Panc1 (cell line): ENCODE data around the gene NINL. TPM values are rescaled to one million over a fixed set of nuclear protein-coding genes. Genes with fewer than 3 reads are reported as not detected.

Experiments used
- ATAC-seq: fragments of 200-7000 bp; cut with Tn5 transposase; 2 replicates; pipeline ENCODE4 v1.9.1; 2020; ENCODE audit warnings: mild to moderate bottlenecking, moderate library complexity
- BruUV-seq: library from RNA; stranded (reverse); fragments of 400-500 nt; replicated peaks from 2 replicates; lab custom pipeline; 2021; lab: Mats Ljungman, UMichigan
- CTCF ChIA-PET: fragments of 300-600 bp; sonication (Branson Sonifier 250); formaldehyde crosslinking; loops from one replicate; lab custom pipeline; 2022; ENCODE audit warnings: antibody characterized with exemption; lab: Charles Lee
- POLR2A ChIA-PET: fragments of 300-600 bp; sonication (Branson Sonifier 250); formaldehyde crosslinking; loops from one replicate; lab custom pipeline; 2022; ENCODE audit warnings: antibody characterized with exemption; lab: Charles Lee
- DNase-seq: peaks from one replicate; pipeline ENCODE4 v3.0.0-alpha.2; 2010; ENCODE audit warnings: low read depth, low spot score
- H3K27ac ChIP-seq: 2 replicates; pipeline ENCODE4 v1.5.1; 2011; ENCODE audit warnings: mild to moderate bottlenecking, low read length, inconsistent platforms
- H3K27me3 ChIP-seq: fragments of 200-500 bp; sonication (Bioruptor generic); 2 replicates; pipeline ENCODE4 v1.6.0; 2014; ENCODE audit warnings: low read length, inconsistent platforms; ENCODE audit not compliant: control insufficient read depth, insufficient read depth
- H3K36me3 ChIP-seq: fragments of 200-500 bp; sonication (Bioruptor generic); 2 replicates; pipeline ENCODE4 v1.5.1; 2014; ENCODE audit warnings: inconsistent platforms, mild to moderate bottlenecking, low read length, moderate library complexity; ENCODE audit not compliant: control insufficient read depth, insufficient read depth
- H3K4me1 ChIP-seq: 2 replicates; pipeline ENCODE4 v1.5.1; 2011; ENCODE audit warnings: inconsistent platforms, mild to moderate bottlenecking, low read length, moderate library complexity; ENCODE audit not compliant: control insufficient read depth, insufficient read depth
- H3K4me3 ChIP-seq, 2 experiments: 2 replicates each; pipeline ENCODE4 v1.5.1; 2011 to 2012; ENCODE audit warnings: low read depth in 2 of 2, low read length in 2 of 2, mild to moderate bottlenecking in 2 of 2, inconsistent platforms in 1 of 2, moderate library complexity in 1 of 2
- H3K9me3 ChIP-seq: fragments of 200-500 bp; sonication (Bioruptor generic); 2 replicates; pipeline ENCODE4 v1.5.1; 2014; ENCODE audit warnings: low read depth, mild to moderate bottlenecking, inconsistent platforms, low read length, moderate library complexity; ENCODE audit not compliant: control insufficient read depth, insufficient read depth
- CTCF ChIP-seq: fragments of 450-650 bp; IDR thresholded peaks from 2 replicates; pipeline ENCODE4 v1.5.1; 2017; ENCODE audit warnings: mild to moderate bottlenecking
- POLR2AphosphoS5 ChIP-seq: IDR thresholded peaks from 2 replicates; pipeline ENCODE4 v1.6.1; 2012; ENCODE audit warnings: mild to moderate bottlenecking, low read depth, low read length, moderate library complexity
- REST ChIP-seq, 2 experiments: IDR thresholded peaks; 2 replicates each; pipeline ENCODE4 v1.6.1; 2011 to 2012; ENCODE audit warnings: low read depth in 2 of 2, control low read depth in 1 of 2, low read length in 1 of 2, mild to moderate bottlenecking in 1 of 2, moderate library complexity in 1 of 2; ENCODE audit not compliant: insufficient read depth in 1 of 2
- SIN3A ChIP-seq: IDR thresholded peaks from 2 replicates; pipeline ENCODE4 v1.6.1; 2012; ENCODE audit warnings: low read depth, mild to moderate bottlenecking, low read length, moderate library complexity, borderline replicate concordance; ENCODE audit not compliant: insufficient read depth
- TCF7L2 ChIP-seq: IDR thresholded peaks from 2 replicates; pipeline ENCODE4 v1.6.1; 2011; ENCODE audit warnings: mild to moderate bottlenecking, low read depth, low read length, inconsistent platforms
- in situ Hi-C: cut with HindIII; loops from 2 replicates; pipeline ENCODE4 v1.10.0; 2016; ENCODE audit warnings: low sequenced_read_pairs, low pct_unique_long_range_greater_than_20kb
- intact Hi-C: fragments of 100-400 bp; cut with micrococcal nuclease; formaldehyde crosslinking; loops from one replicate; pipeline ENCODE4 v1.10.0; 2022; ENCODE audit not compliant: unreplicated experiment
- total RNA-seq: library from RNA; stranded (reverse); gene quantifications from one replicate; pipeline ENCODE4 v1.2.1, GENCODE V29; 2021; ENCODE audit not compliant: unreplicated experiment

The NINL gene
- total RNA-seq, 1 experiment from 2014 or later, result 25.0 TPM

- H3K9me3 ChIP-seq, result no peaks in the 10 kb centered on the region
- H3K27ac ChIP-seq, result peak overlapping the region; percentile 100
- CTCF ChIA-PET, result no interaction called here
- no peaks in the 10 kb centered on the region for H3K27me3 ChIP-seq
- POLR2A ChIA-PET, result interaction anchor here (0.5 kb wide), 1 partner anchor 57 kb away, joined by 14 read pairs; no protein-coding TSS in a partner anchor
- TF ChIP-seq SIN3A (no peak), POLR2AphosphoS5 (no peak), REST (IDR thresholded peaks at IDR 0.05; ENCODE audit: insufficient read depth in 1 of 2, low read depth in 2 of 2, low read length in 1 of 2) (no peak), CTCF (no peak), TCF7L2 (no peak)
- intact Hi-C loops (no loop called here), in situ Hi-C loops (no loop called here)
- ATAC-seq (no peak), DNase-seq (no peak)
- no peaks in the 10 kb centered on the region; the same call in 1 of the 2 replicates for H3K36me3 ChIP-seq
- BruUV-seq, result TSS peak; percentile 61
- H3K4me1 ChIP-seq, result peaks cover 13% of the 10 kb centered on the region; the same call in 1 of the 2 replicates
- H3K4me3 ChIP-seq, result peak overlapping the region; percentile 83 to 95
These were observed 36.7 kb upstream of the NINL start for GRCh38 chr20:25622049-25622448.

GRCh38 chr20:25619514-25619913 lies 34.2 kb upstream of the NINL start:
- Histone ChIP-seq H3K9me3 (no peaks in the 10 kb centered on the region), H3K27me3 (no peaks in the 10 kb centered on the region), H3K36me3 (no peaks in the 10 kb centered on the region; the same call in 1 of the 2 replicates), H3K4me3 (no peak overlapping the region), H3K4me1 (peaks cover 7% of the 10 kb centered on the region; the same call in 1 of the 2 replicates), H3K27ac (no peak overlapping the region)
- BruUV-seq, result no TSS peak
- in situ Hi-C loops, result no loop called here
- ATAC-seq, result no peak
- TF ChIP-seq CTCF (no peak), TCF7L2 (no peak), POLR2AphosphoS5 (no peak), REST (IDR thresholded peaks at IDR 0.05; ENCODE audit: insufficient read depth in 1 of 2, low read depth in 2 of 2, low read length in 1 of 2) (no peak), SIN3A (no peak)
- POLR2A ChIA-PET, result interaction anchor here (0.8 kb wide), 1 partner anchor 28 kb away, joined by 3 read pairs; no protein-coding TSS in a partner anchor
- intact Hi-C loops, result no loop called here
- CTCF ChIA-PET, result no interaction called here
- no peak for DNase-seq
